Chondrocyte (in vitro differentiated cells): Measurements from ENCODE around the gene FBLN5. TPM values are rescaled to one million over a fixed set of nuclear protein-coding genes. Genes with fewer than 3 reads are reported as not detected.

Source experiments
- DNase-seq: peaks from one replicate; pipeline ENCODE4 v3.0.0; 2021; ENCODE audit warnings: mixed read lengths, low spot score
- H3K27ac Mint-ChIP-seq: one replicate; pipeline ENCODE4 v1.8.0; 2021; ENCODE audit warnings: mild to moderate bottlenecking, moderate library complexity, mixed read lengths; ENCODE audit not compliant: unreplicated experiment
- H3K27me3 Mint-ChIP-seq: 2 replicates; pipeline ENCODE4 v1.8.0; 2021; ENCODE audit warnings: low read depth, mixed read lengths
- H3K36me3 Mint-ChIP-seq: 2 replicates; pipeline ENCODE4 v1.8.0; 2021; ENCODE audit warnings: low read depth, mixed read lengths
- H3K4me1 Mint-ChIP-seq: 2 replicates; pipeline ENCODE4 v1.8.0; 2021; ENCODE audit warnings: low read depth, mild to moderate bottlenecking, mixed read lengths
- H3K4me3 Mint-ChIP-seq: one replicate; pipeline ENCODE4 v1.8.0; 2021; ENCODE audit warnings: mild to moderate bottlenecking, moderate library complexity, mixed read lengths; ENCODE audit not compliant: unreplicated experiment
- H3K9me3 Mint-ChIP-seq: 2 replicates; pipeline ENCODE4 v1.8.0; 2021; ENCODE audit warnings: low read depth, mixed read lengths
- total RNA-seq: library from RNA; stranded (reverse); gene quantifications from 3 replicates; pipeline ENCODE4 v1.2.1, GENCODE V29; 2021
- TF ChIP-seq, protein P1 (sequence below): fragments of 200-600 bp; sonication (generic); IDR thresholded peaks from 2 replicates; pipeline ENCODE4 v1.5.0; 2021; ENCODE audit warnings: antibody characterized with exemption, mild to moderate bottlenecking, moderate library complexity

The FBLN5 gene
- total RNA-seq, 1 donor from 2014 or later = 1,232 TPM

- H3K9me3 Mint-ChIP-seq = no peaks in the 10 kb centered on the region
- H3K36me3 Mint-ChIP-seq = no peaks in the 10 kb centered on the region
- peak overlapping the region; percentile 57 for H3K27ac Mint-ChIP-seq
- H3K4me1 Mint-ChIP-seq = peaks cover 40% of the 10 kb centered on the region
- H3K4me3 Mint-ChIP-seq = no peak overlapping the region
- TF ChIP-seq, protein P1, sequence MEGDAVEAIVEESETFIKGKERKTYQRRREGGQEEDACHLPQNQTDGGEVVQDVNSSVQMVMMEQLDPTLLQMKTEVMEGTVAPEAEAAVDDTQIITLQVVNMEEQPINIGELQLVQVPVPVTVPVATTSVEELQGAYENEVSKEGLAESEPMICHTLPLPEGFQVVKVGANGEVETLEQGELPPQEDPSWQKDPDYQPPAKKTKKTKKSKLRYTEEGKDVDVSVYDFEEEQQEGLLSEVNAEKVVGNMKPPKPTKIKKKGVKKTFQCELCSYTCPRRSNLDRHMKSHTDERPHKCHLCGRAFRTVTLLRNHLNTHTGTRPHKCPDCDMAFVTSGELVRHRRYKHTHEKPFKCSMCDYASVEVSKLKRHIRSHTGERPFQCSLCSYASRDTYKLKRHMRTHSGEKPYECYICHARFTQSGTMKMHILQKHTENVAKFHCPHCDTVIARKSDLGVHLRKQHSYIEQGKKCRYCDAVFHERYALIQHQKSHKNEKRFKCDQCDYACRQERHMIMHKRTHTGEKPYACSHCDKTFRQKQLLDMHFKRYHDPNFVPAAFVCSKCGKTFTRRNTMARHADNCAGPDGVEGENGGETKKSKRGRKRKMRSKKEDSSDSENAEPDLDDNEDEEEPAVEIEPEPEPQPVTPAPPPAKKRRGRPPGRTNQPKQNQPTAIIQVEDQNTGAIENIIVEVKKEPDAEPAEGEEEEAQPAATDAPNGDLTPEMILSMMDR = no peak
- H3K27me3 Mint-ChIP-seq = no peaks in the 10 kb centered on the region
- DNase-seq = no peak
These were observed 14.1 kb upstream of the FBLN5 start for GRCh38 chr14:91961297-91962220.

GRCh38 chr14:91957876-91958313 is 10.4 kb upstream of the FBLN5 start:
- no peak for DNase-seq
- H3K4me3 Mint-ChIP-seq = no peak overlapping the region
- H3K9me3 Mint-ChIP-seq = no peaks in the 10 kb centered on the region
- H3K27ac Mint-ChIP-seq = no peak overlapping the region
- H3K4me1 Mint-ChIP-seq = peaks cover 30% of the 10 kb centered on the region
- H3K36me3 Mint-ChIP-seq = no peaks in the 10 kb centered on the region
- TF ChIP-seq, protein P1 = no peak
- H3K27me3 Mint-ChIP-seq = no peaks in the 10 kb centered on the region

DNA sequence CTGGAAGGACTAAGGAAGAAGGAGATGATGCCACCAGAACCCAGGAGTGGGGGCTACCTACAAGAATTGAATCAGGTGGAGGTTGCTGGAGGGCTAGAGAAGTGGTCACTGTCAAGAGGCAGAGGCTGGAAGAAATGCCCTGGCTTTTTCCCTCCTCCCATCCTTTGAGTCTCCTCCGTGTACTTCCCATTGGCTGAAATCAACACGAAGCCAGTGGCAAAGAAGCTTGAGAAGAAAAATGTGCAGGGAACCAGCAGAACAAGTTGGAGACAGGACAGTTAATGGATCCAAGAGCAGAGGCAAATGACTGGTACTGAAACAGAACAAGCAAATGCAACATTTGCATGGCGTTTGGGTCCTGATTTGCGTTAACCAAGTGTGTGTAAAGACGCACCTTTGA is 9.1 kb upstream of the FBLN5 start:
- Mint-ChIP-seq H3K27ac (no peak overlapping the region), H3K36me3 (no peaks in the 10 kb centered on the region)
- no peak for DNase-seq

DNA sequence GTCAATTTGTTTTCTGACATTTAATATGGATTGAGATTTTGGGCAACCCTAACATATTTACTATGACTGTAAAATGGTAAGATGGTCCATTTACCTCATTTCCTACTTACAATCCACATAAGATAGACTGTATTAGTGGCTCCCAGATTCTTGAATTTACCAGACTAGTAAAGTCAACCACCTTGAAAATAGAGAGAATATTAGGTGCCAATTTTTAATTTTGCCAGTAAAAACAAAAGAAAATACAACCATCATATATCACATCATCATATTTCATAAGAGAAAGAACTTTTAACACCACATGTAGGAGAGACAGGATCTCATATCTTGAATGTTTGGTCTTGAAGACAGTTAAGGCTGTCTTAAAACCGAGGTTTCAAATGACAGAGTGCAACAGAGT is 7.7 kb upstream of the FBLN5 start:
- no peak for DNase-seq
- no peak overlapping the region for H3K4me3 Mint-ChIP-seq
- H3K4me1 Mint-ChIP-seq = peaks cover 32% of the 10 kb centered on the region
- TF ChIP-seq, protein P1 = no peak
- no peaks in the 10 kb centered on the region for H3K9me3 Mint-ChIP-seq
- H3K36me3 Mint-ChIP-seq = no peaks in the 10 kb centered on the region
- H3K27ac Mint-ChIP-seq = no peak overlapping the region
- H3K27me3 Mint-ChIP-seq = no peaks in the 10 kb centered on the region

More for the DNA sequence above, 9.1 kb upstream of the FBLN5 start:
- Mint-ChIP-seq H3K4me1 (peaks cover 29% of the 10 kb centered on the region), H3K4me3 (no peak overlapping the region), H3K27me3 (no peaks in the 10 kb centered on the region), H3K9me3 (no peaks in the 10 kb centered on the region)
- TF ChIP-seq, protein P1 = no peak

DNA sequence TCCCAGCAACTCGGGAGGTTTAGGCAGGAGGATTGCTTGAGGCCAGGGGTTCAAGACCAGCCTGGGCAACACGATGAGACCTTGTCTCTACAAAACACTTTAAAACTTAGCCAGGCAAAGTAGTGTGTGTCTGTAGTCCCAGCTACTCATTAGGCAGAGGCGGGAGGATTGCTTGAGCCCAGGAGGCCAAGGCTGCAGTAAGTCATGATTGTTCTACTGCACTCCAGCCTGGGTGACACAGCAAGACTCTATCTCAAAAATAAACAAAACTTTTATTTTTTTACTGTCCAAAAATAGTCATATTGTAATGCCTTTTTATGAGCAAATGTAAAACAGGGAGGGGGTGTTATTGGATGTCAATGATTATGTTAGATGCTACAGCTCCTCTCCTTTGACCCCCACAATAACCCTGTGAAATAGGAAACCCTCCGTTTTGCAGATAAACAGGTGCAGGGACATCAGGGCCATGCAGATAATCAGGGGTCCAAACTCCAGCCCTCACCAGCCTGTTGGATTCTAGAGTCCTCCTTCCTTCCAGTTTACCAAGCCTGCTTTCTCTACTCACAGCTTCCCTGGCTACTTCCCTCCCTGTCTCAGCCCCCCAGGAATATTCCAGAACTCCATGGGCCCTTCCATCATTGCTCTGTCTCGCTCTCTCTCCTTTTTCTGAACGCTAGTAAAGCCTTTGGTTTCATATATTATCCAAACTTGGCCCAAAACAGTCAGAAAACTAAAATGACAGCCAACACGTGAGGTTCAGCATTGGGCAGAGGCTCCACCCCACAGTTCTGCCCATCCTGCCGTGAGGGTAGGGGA is 5.9 kb upstream of the FBLN5 start:
- Mint-ChIP-seq H3K27me3 (no peaks in the 10 kb centered on the region), H3K9me3 (no peaks in the 10 kb centered on the region), H3K4me1 (peaks cover 39% of the 10 kb centered on the region), H3K27ac (peak overlapping the region; percentile 76), H3K36me3 (no peaks in the 10 kb centered on the region), H3K4me3 (no peak overlapping the region)
- TF ChIP-seq, protein P1 = no peak
- no peak for DNase-seq
